GM12878 (cell line): ENCODE data around the gene PDE6D. TPM values are rescaled to one million over a fixed set of nuclear protein-coding genes. Genes with fewer than 3 reads are reported as not detected.

Experiments used
- ATF3 ChIP-seq: IDR thresholded peaks from 2 replicates; pipeline ENCODE4 v1.6.1; 2011; ENCODE audit warnings: low read depth, mild to moderate bottlenecking, low read length, moderate library complexity, borderline replicate concordance; ENCODE audit errors: extremely low read depth
- BACH1 ChIP-seq: fragments of 450-650 bp; IDR thresholded peaks from 2 replicates; pipeline ENCODE4 v1.6.1; 2017; ENCODE audit warnings: mild to moderate bottlenecking, borderline replicate concordance
- BRCA1 ChIP-seq: IDR thresholded peaks from 2 replicates; pipeline ENCODE4 v1.6.1; 2011; ENCODE audit warnings: low read depth, low read length, improper control_type of control experiment
- CEBPB ChIP-seq, 2 experiments: fragments of 150-350 bp in 1 of 2; IDR thresholded peaks; 2 replicates each; pipeline ENCODE4 v1.6.1; 2012 to 2014; ENCODE audit warnings: low read depth in 2 of 2, low read length in 2 of 2, borderline replicate concordance in 1 of 2, inconsistent platforms in 1 of 2
- CREB1 ChIP-seq: IDR thresholded peaks from 2 replicates; pipeline ENCODE4 v1.6.1; 2012; ENCODE audit warnings: low read depth, mild to moderate bottlenecking, inconsistent platforms
- CREM ChIP-seq: IDR thresholded peaks from 2 replicates; pipeline ENCODE4 v1.6.1; 2014; ENCODE audit warnings: antibody characterized with exemption, low read depth
- HCFC1 ChIP-seq: fragments of 150-350 bp; IDR thresholded peaks from 2 replicates; pipeline ENCODE4 v1.6.1; 2014; ENCODE audit warnings: low read length
- HDGF ChIP-seq: fragments of 450-650 bp; IDR thresholded peaks from 2 replicates; pipeline ENCODE4 v1.6.1; 2016; ENCODE audit warnings: antibody characterized with exemption
- KAT2A ChIP-seq: conservative IDR thresholded peaks from 2 replicates; pipeline ENCODE4 v1.6.1; 2011; ENCODE audit warnings: low read depth, low read length; ENCODE audit not compliant: control insufficient read depth
- MTA2 ChIP-seq: fragments of 450-650 bp; IDR thresholded peaks from 2 replicates; pipeline ENCODE4 v1.6.1; 2016; ENCODE audit warnings: low read depth, mild to moderate bottlenecking, moderate library complexity
- MTA3 ChIP-seq: IDR thresholded peaks from 2 replicates; pipeline ENCODE4 v1.6.1; 2012; ENCODE audit warnings: low read length, inconsistent platforms, borderline replicate concordance
- MYB ChIP-seq: fragments of 150-350 bp; IDR thresholded peaks from 2 replicates; pipeline ENCODE4 v1.6.1; 2014; ENCODE audit warnings: mild to moderate bottlenecking, low read depth, low read length, borderline replicate concordance
- NFYB ChIP-seq: IDR thresholded peaks from 2 replicates; pipeline ENCODE4 v1.6.1; 2011; ENCODE audit warnings: low read depth, mild to moderate bottlenecking, low read length, improper control_type of control experiment, moderate library complexity; ENCODE audit not compliant: insufficient read depth
- POLR2AphosphoS5 ChIP-seq: IDR thresholded peaks from 2 replicates; pipeline ENCODE4 v1.6.1; 2011; ENCODE audit warnings: mild to moderate bottlenecking, low read length, inconsistent platforms
- SMAD1 ChIP-seq: fragments of 450-650 bp; IDR thresholded peaks from 2 replicates; pipeline ENCODE4 v1.6.1; 2018; ENCODE audit warnings: mild to moderate bottlenecking, low read depth; ENCODE audit not compliant: partially characterized antibody
- SMAD5 ChIP-seq: IDR thresholded peaks from 2 replicates; pipeline ENCODE4 v1.6.1; 2016; ENCODE audit warnings: antibody characterized with exemption, low read depth
- SMARCA5 ChIP-seq: fragments of 450-650 bp; IDR thresholded peaks from 2 replicates; pipeline ENCODE4 v1.6.1; 2017; ENCODE audit warnings: mild to moderate bottlenecking
- SMC3 ChIP-seq: IDR thresholded peaks from 2 replicates; pipeline ENCODE4 v1.6.1; 2011; ENCODE audit warnings: low read length, improper control_type of control experiment, borderline replicate concordance
- SP1 ChIP-seq: IDR thresholded peaks from one replicate; pipeline ENCODE4 v1.6.1; 2011; ENCODE audit warnings: low read depth, low read length
- TARDBP ChIP-seq: IDR thresholded peaks from 2 replicates; pipeline ENCODE4 v1.6.1; 2016; ENCODE audit warnings: borderline replicate concordance
- TCF3 ChIP-seq: IDR thresholded peaks from 2 replicates; pipeline ENCODE4 v1.6.1; 2012; ENCODE audit warnings: low read depth, mild to moderate bottlenecking, low read length, borderline replicate concordance; ENCODE audit not compliant: insufficient read depth
- polyA plus RNA-seq, 11 experiments: library from polyadenylated mRNA; depleted of rRNA in 4 of 11; unstranded in 6 of 11; stranded (reverse) in 5 of 11; fragments of >200 nt; fragmentation: Nextera tagmentation in 4 of 11; fragmentation: Illumina TruSeq in 1 of 11; extraction: Ambion mirVana in 4 of 11; extraction: Trizol in 1 of 11; gene quantifications; 1 replicate in 1 of 11; 2 replicates in 10 of 11; pipeline versions ENCODE4 v1.2.1 to v1.2.3, GENCODE V29; 2011 to 2016; ENCODE audit warnings: inconsistent platforms in 2 of 11, missing spikeins in 2 of 11, low read depth in 1 of 11
- total RNA-seq, 4 experiments: library from RNA; depleted of rRNA in 3 of 4; stranded (reverse); fragments of >200 nt in 3 of 4; fragmentation: Illumina TruSeq in 1 of 4; extraction: Trizol in 1 of 4; gene quantifications; 2 replicates each; pipeline versions ENCODE4 v1.2.1 to v1.2.3, GENCODE V29; 2013 to 2021
- TF ChIP-seq, protein P1 (sequence below): fragments of 450-650 bp; IDR thresholded peaks from 2 replicates; pipeline ENCODE4 v1.6.1; 2017; ENCODE audit warnings: mild to moderate bottlenecking
- TF ChIP-seq, protein P2 (sequence below): fragments of 450-650 bp; IDR thresholded peaks from 2 replicates; pipeline ENCODE4 v1.6.1; 2016; ENCODE audit warnings: mild to moderate bottlenecking, moderate library complexity, borderline replicate concordance
- TF ChIP-seq, protein P3 (sequence below): IDR thresholded peaks from 2 replicates; pipeline ENCODE4 v1.6.1; 2011; ENCODE audit warnings: mild to moderate bottlenecking, low read depth, low read length, moderate library complexity; ENCODE audit not compliant: insufficient replicate concordance

PDE6D gene
- total and polyA plus RNA-seq, 10 of the 15 experiments (the other 5 are each of a cell fraction or from before 2014, with no cell fraction given): 8.2 to 69.4 (median 56.2) TPM

GRCh38 chr2:231780909-231781797, at the start of gene PDE6D (continued):
- TF ChIP-seq ATF3 (0 out of 2 replicates have a peak, but pooled peaks have one; percentile 4), TCF3 (no peak), SP1 (peak; percentile 99), SMARCA5 (no peak), TARDBP (peak; percentile 92), MTA2 (no peak), CREB1 (peak; percentile 88), HCFC1 (peak; percentile 98), MTA3 (no peak), HDGF (peak; percentile 40; the same call in 1 of the 2 replicates), CREM (peak; percentile 94), NFYB (peak; percentile 99), CEBPB (IDR thresholded peaks at IDR 0.05; ENCODE audit: borderline replicate concordance in 1 of 2, low read depth in 2 of 2, low read length in 2 of 2) (no peak), BACH1 (peak; percentile 34; the same call in 1 of the 2 replicates), SMAD5 (no peak; the same call in 1 of the 2 replicates), BRCA1 (no peak), SMAD1 (no peak), KAT2A (no peak), POLR2AphosphoS5 (peak; percentile 80), SMC3 (no peak), MYB (no peak)
- TF ChIP-seq, protein P1, sequence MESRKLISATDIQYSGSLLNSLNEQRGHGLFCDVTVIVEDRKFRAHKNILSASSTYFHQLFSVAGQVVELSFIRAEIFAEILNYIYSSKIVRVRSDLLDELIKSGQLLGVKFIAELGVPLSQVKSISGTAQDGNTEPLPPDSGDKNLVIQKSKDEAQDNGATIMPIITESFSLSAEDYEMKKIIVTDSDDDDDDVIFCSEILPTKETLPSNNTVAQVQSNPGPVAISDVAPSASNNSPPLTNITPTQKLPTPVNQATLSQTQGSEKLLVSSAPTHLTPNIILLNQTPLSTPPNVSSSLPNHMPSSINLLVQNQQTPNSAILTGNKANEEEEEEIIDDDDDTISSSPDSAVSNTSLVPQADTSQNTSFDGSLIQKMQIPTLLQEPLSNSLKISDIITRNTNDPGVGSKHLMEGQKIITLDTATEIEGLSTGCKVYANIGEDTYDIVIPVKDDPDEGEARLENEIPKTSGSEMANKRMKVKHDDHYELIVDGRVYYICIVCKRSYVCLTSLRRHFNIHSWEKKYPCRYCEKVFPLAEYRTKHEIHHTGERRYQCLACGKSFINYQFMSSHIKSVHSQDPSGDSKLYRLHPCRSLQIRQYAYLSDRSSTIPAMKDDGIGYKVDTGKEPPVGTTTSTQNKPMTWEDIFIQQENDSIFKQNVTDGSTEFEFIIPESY: no peak
- TF ChIP-seq, protein P2, sequence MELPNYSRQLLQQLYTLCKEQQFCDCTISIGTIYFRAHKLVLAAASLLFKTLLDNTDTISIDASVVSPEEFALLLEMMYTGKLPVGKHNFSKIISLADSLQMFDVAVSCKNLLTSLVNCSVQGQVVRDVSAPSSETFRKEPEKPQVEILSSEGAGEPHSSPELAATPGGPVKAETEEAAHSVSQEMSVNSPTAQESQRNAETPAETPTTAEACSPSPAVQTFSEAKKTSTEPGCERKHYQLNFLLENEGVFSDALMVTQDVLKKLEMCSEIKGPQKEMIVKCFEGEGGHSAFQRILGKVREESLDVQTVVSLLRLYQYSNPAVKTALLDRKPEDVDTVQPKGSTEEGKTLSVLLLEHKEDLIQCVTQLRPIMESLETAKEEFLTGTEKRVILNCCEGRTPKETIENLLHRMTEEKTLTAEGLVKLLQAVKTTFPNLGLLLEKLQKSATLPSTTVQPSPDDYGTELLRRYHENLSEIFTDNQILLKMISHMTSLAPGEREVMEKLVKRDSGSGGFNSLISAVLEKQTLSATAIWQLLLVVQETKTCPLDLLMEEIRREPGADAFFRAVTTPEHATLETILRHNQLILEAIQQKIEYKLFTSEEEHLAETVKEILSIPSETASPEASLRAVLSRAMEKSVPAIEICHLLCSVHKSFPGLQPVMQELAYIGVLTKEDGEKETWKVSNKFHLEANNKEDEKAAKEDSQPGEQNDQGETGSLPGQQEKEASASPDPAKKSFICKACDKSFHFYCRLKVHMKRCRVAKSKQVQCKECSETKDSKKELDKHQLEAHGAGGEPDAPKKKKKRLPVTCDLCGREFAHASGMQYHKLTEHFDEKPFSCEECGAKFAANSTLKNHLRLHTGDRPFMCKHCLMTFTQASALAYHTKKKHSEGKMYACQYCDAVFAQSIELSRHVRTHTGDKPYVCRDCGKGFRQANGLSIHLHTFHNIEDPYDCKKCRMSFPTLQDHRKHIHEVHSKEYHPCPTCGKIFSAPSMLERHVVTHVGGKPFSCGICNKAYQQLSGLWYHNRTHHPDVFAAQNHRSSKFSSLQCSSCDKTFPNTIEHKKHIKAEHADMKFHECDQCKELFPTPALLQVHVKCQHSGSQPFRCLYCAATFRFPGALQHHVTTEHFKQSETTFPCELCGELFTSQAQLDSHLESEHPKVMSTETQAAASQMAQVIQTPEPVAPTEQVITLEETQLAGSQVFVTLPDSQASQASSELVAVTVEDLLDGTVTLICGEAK: peak; percentile 89
- TF ChIP-seq, protein P3, sequence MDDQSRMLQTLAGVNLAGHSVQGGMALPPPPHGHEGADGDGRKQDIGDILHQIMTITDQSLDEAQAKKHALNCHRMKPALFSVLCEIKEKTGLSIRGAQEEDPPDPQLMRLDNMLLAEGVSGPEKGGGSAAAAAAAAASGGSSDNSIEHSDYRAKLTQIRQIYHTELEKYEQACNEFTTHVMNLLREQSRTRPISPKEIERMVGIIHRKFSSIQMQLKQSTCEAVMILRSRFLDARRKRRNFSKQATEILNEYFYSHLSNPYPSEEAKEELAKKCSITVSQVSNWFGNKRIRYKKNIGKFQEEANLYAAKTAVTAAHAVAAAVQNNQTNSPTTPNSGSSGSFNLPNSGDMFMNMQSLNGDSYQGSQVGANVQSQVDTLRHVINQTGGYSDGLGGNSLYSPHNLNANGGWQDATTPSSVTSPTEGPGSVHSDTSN: peak; percentile 100
